PC-9 (cell line): ENCODE measurements around the gene ATG2A.

Source experiments
- CTCF ChIP-seq: fragments of 200-600 bp; sonication (generic); conservative IDR thresholded peaks from 2 replicates; pipeline ENCODE4 v1.6.1; 2017; ENCODE audit warnings: mixed run types, antibody characterized with exemption, mild to moderate bottlenecking, moderate library complexity
- EZH2 ChIP-seq: fragments of 200-600 bp; sonication (generic); IDR thresholded peaks from 2 replicates; pipeline ENCODE4 v1.8.0; 2017; ENCODE audit warnings: antibody characterized with exemption, low read depth

GRCh38 chr11:64932324-64932723 lies 15.3 kb upstream of the ATG2A start:
- TF ChIP-seq CTCF (no peak), EZH2 (no peak)
